Esophagus muscularis mucosa (tissue), 3 donors: ENCODE results near the gene EPS8L3.

Experiments used
- CTCF ChIP-seq, 3 experiments: fragments of 200-600 bp in 2 of 3; fragments of 450-650 bp in 1 of 3; sonication (generic) in 2 of 3; IDR thresholded peaks; one replicate each; pipeline ENCODE4 v1.5.1; 2017 to 2019; ENCODE audit warnings: antibody characterized with exemption in 3 of 3, mild to moderate bottlenecking in 2 of 3, moderate library complexity in 1 of 3
- POLR2AphosphoS5 ChIP-seq, 2 donors: sonication (generic); formaldehyde crosslinking; IDR thresholded peaks; one replicate each; pipeline ENCODE4 v1.6.1; 2017; ENCODE audit warnings: antibody characterized with exemption in 2 of 2

GRCh38 chr1:109786531-109787021, 22.9 kb upstream of the EPS8L3 start:
- no peak for TF ChIP-seq CTCF (IDR thresholded peaks at IDR 0.05)
- TF ChIP-seq POLR2AphosphoS5 (IDR thresholded peaks at IDR 0.05): no peak
